Naive thymus-derived CD8-positive, alpha-beta T cell (primary cell): Measurements from ENCODE around the gene VPS26A. TPM values are rescaled to one million over a fixed set of nuclear protein-coding genes. Genes with fewer than 3 reads are reported as not detected.

ENCODE experiments used
- ATAC-seq, 2 donors: fragments of 150-1000 bp; cut with Tn5 transposase in 1 of 2; sonication (Bioruptor Pico), chemical (Tn5 transposase) in 1 of 2; 1 replicate in 1 of 2; 2 replicates in 1 of 2; pipeline ENCODE4 v1.10.0; 2021; ENCODE audit warnings: mild to moderate bottlenecking in 2 of 2, moderate library complexity in 2 of 2
- POLR2A ChIA-PET: fragments of 350-600 bp; sonication (Branson Sonifier 250); formaldehyde crosslinking; loops from one replicate; lab custom pipeline; 2021; ENCODE audit warnings: antibody characterized with exemption; lab: Charles Lee
- DNase-seq, 10 donors: peaks; one replicate each; pipeline versions ENCODE4 v3.0.0 to v3.0.0-alpha.2; 2020 to 2022
- H3K27ac Mint-ChIP-seq, 10 donors: one replicate each; pipeline ENCODE4 v1.8.0; 2020 to 2022; ENCODE audit warnings: mild to moderate bottlenecking in 10 of 10, mixed read lengths in 10 of 10, moderate library complexity in 4 of 10, inconsistent platforms in 1 of 10
- H3K27me3 Mint-ChIP-seq, 5 donors: one replicate each; pipeline ENCODE4 v1.8.0; 2021 to 2022; ENCODE audit warnings: mixed read lengths in 5 of 5
- H3K36me3 Mint-ChIP-seq, 3 donors: one replicate each; pipeline ENCODE4 v1.8.0; 2020 to 2022; ENCODE audit warnings: mixed read lengths in 3 of 3, mild to moderate bottlenecking in 2 of 3, inconsistent platforms in 1 of 3
- H3K4me1 Mint-ChIP-seq, 4 donors: one replicate each; pipeline ENCODE4 v1.8.0; 2021 to 2022; ENCODE audit warnings: mixed read lengths in 4 of 4
- H3K4me3 Mint-ChIP-seq, 10 donors: one replicate each; pipeline ENCODE4 v1.8.0; 2020 to 2022; ENCODE audit warnings: mild to moderate bottlenecking in 10 of 10, mixed read lengths in 10 of 10, moderate library complexity in 6 of 10, inconsistent platforms in 1 of 10
- H3K9me3 Mint-ChIP-seq, 9 donors: one replicate each; pipeline ENCODE4 v1.8.0; 2020 to 2022; ENCODE audit warnings: mixed read lengths in 9 of 9, mild to moderate bottlenecking in 3 of 9, inconsistent platforms in 1 of 9, moderate library complexity in 1 of 9
- polyA plus RNA-seq, 3 donors: library from polyadenylated mRNA; unstranded; fragments of 300-500 nt; fragmentation: Illumina TruSeq; gene quantifications; one replicate each; pipeline ENCODE4 v1.2.3, GENCODE V29; 2021
- total RNA-seq, 8 experiments: library from RNA in 2 of 8; stranded (reverse) in 2 of 8; gene quantifications; one replicate each; pipeline ENCODE4 v1.2.3 and lab custom pipeline; 2021 to 2026

VPS26A gene
- total and polyA plus RNA-seq, 5 experiments from 2014 or later, result 24.1 to 33.4 (median 27.4) TPM

DNA sequence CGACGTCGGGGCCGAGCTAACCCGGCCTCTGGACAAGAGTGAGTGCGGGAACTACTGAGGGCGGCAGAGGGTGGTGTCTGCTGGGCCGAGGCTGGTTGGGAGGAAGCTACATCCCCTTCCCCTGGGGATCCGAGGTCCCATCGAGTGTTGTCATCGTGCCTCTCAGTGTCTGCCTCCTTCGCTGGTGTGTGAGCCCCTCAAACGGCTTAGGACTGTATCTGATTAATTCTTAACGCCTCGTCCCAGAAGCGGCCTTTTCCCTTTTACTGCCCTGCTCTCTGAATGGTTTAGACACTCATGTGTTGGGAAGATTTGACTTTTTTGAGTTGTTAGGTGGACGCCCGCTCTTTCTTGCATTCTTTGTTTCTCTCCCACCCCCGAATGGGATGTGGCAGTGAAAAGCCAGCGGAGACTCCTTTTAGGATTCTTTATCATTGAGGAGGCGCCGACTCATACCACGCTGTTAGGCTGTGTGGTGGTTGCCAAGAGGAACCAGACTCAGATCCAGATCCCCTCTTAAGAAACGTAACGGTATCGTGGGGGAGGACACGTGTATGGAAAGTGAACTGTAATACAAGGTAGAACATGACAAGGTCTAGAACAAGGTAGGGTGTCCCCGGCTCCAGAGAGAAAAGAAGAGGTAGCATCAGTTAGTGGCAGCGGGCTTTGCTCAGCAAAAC lies 56.7 kb downstream of the VPS26A start:
- peak overlapping the region; percentile 99 to 100 (median 100) for H3K27ac Mint-ChIP-seq
- H3K9me3 Mint-ChIP-seq, result no peaks in the 10 kb centered on the region
- POLR2A ChIA-PET, result interaction anchor here (0.6 to 1.5 kb wide), 6 partner anchors 9 to 912 kb away, joined by 3 to 7 read pairs (median 4); partner anchors contain the start of gene DDX21
- DNase-seq, result peak in 7 of 10 donors; percentile 13 to 53 (median 22)
- H3K4me3 Mint-ChIP-seq, result peak overlapping the region; percentile 91 to 99 (median 96)
- H3K36me3 Mint-ChIP-seq, result peaks cover 0 to 31% (median 0%) of the 10 kb centered on the region in 3 donors
- H3K27me3 Mint-ChIP-seq, result no peaks in the 10 kb centered on the region
- H3K4me1 Mint-ChIP-seq, result peaks cover 21 to 58% (median 42%) of the 10 kb centered on the region in 4 donors
- ATAC-seq, result peak in 1 of 2 donors; percentile 35

DNA sequence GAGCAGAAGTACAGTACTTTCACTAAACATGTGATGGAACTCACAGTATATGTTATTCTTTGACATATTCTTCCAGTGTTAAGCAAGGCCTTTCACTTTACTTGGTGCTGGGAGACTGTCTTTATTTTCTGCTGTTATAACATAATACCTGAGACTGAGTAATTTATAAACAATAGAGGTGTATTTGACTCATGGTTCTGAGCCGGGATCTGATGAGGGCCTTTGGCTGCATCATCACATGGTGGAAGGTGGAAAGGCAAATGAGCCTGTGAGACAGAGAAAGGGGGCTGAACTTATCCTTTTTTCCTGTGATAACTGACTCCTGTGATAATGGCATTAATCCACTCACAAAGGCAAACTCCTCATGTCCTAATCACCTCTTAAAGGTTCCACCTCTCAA lies 57.5 kb downstream of the VPS26A start:
- H3K4me1 Mint-ChIP-seq, result peaks cover 21 to 59% (median 42%) of the 10 kb centered on the region in 4 donors
- DNase-seq (no peak), ATAC-seq (no peak)
- peak overlapping the region; percentile 91 to 99 (median 96) for H3K4me3 Mint-ChIP-seq
- H3K36me3 Mint-ChIP-seq, result peaks cover 0 to 39% (median 1%) of the 10 kb centered on the region in 3 donors
- H3K27me3 Mint-ChIP-seq, result no peaks in the 10 kb centered on the region
- no peaks in the 10 kb centered on the region for H3K9me3 Mint-ChIP-seq
- H3K27ac Mint-ChIP-seq, result peak overlapping the region; percentile 99 to 100 (median 100)
- POLR2A ChIA-PET, result interaction anchor here (0.7 kb wide), 1 partner anchor 11 kb away, joined by 3 read pairs; no protein-coding TSS in a partner anchor

DNA sequence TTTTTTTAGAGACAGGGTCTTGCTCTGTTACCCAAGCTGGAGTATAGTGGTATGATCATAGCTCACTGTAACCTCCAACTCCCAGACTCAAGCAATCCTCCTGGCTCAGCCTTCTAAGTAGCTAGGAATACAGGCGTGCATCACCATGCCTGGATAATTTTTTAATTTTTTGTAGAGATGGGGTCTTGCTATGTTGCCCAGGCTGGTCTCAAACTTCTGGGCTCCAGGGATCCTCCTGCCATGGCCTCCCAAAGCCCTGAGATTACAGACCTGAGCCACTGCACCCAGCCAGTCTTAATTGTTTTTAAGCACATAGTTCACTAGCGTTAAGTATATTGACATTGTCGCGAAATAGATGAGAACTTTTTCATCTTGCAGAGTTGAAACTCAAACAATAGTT lies 58.0 kb downstream of the VPS26A start:
- ATAC-seq (no peak), DNase-seq (no peak)
- H3K27me3 Mint-ChIP-seq, result no peaks in the 10 kb centered on the region
- peak overlapping the region in 5 of 10 donors; percentile 50 to 100 (median 61) for H3K27ac Mint-ChIP-seq
- H3K4me1 Mint-ChIP-seq, result peaks cover 21 to 59% (median 42%) of the 10 kb centered on the region in 4 donors
- peak overlapping the region in 1 of 10 donors; percentile 27 for H3K4me3 Mint-ChIP-seq
- H3K36me3 Mint-ChIP-seq, result peaks cover 0 to 44% (median 1%) of the 10 kb centered on the region in 3 donors
- H3K9me3 Mint-ChIP-seq, result no peaks in the 10 kb centered on the region
- POLR2A ChIA-PET, result interaction anchor here (0.7 kb wide), 1 partner anchor 10 kb away, joined by 3 read pairs; no protein-coding TSS in a partner anchor

DNA sequence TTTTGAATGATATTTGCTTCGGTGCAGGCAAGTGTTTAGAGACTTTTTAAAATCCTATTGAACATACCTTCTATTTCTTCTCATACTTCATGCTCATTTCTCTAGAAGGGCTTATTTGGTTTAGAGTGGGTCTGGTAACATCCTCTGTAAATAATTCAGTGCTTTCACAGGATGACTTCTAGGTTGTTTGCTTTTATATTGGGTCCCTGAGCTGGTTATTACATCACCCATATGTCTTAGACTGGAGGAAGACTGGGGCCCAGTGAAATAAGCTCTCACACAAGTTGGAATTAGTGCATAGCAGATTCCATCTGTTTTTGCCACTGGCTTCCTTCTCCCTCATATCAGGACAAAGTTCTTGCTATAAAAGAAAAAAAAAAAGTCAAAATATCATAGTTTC lies 62.5 kb downstream of the VPS26A start:
- H3K27me3 Mint-ChIP-seq, result no peaks in the 10 kb centered on the region
- peak overlapping the region in 2 of 10 donors; percentile 21 to 33 for H3K27ac Mint-ChIP-seq
- no peak overlapping the region for H3K4me3 Mint-ChIP-seq
- no peak for ATAC-seq
- H3K4me1 Mint-ChIP-seq, result peaks cover 8 to 32% (median 17%) of the 10 kb centered on the region in 4 donors
- no peak for DNase-seq
- H3K36me3 Mint-ChIP-seq, result peaks cover 0 to 81% (median 6%) of the 10 kb centered on the region in 3 donors
- no peaks in the 10 kb centered on the region for H3K9me3 Mint-ChIP-seq
- POLR2A ChIA-PET, result interaction anchor here (0.7 kb wide), 1 partner anchor 206 kb away, joined by 4 read pairs; no protein-coding TSS in a partner anchor

DNA sequence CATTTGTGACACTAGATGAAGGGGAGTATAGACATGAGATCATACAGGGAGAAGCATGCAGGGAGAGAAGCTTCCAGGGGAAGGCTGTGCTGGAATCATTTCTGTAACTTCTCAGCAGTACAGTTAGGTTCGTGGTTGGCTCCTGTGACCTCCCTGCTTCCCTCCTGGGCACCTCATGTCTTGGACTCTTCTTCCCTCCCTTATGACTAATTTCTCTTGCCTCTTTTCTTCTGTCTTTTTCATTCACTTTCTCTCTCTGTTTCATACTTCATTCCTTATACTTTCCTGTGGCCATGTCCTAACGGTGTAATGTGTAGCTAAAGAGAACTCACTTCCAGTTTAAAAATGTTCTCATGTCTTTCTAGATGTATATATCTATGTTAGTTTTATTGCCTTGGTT lies 77.1 kb downstream of the VPS26A start:
- peaks cover 0 to 17% (median 0%) of the 10 kb centered on the region in 4 donors for H3K4me1 Mint-ChIP-seq
- ATAC-seq (no peak), DNase-seq (no peak)
- H3K36me3 Mint-ChIP-seq, result peaks cover 0 to 77% (median 19%) of the 10 kb centered on the region in 3 donors
- no peak overlapping the region for H3K4me3 Mint-ChIP-seq
- POLR2A ChIA-PET, result interaction anchor here (0.7 kb wide), 2 partner anchors 24 to 306 kb away, joined by 4 to 5 read pairs; no protein-coding TSS in a partner anchor
- no peaks in the 10 kb centered on the region for H3K9me3 Mint-ChIP-seq
- H3K27ac Mint-ChIP-seq, result peak overlapping the region in 5 of 10 donors; percentile 1 to 78 (median 23)
- no peaks in the 10 kb centered on the region for H3K27me3 Mint-ChIP-seq

DNA sequence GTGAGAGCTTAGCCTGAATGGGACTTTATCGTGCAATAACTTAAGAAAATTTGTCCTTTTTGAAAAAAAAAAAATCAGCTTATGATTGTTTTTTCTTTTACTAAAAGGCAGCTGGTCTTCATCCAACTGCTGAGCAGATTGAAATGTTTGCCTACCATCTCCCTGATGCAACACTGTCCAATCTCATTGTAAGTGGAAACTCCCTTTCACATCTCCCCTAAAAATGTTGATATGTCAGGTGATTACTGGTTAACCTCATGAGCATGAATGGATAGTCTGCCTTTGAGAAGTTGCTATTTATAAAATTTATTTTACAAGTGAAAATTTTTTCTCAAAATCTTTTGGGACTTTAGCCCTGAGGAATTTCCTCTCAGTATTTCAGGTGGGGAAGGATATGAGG lies 78.4 kb downstream of the VPS26A start:
- Mint-ChIP-seq H3K4me1 (peaks cover 0 to 24% (median 2%) of the 10 kb centered on the region in 4 donors), H3K36me3 (peaks cover 0 to 78% (median 26%) of the 10 kb centered on the region in 3 donors), H3K9me3 (no peaks in the 10 kb centered on the region), H3K27me3 (no peaks in the 10 kb centered on the region), H3K4me3 (no peak overlapping the region), H3K27ac (peak overlapping the region in 6 of 10 donors; percentile 11 to 79 (median 57))
- POLR2A ChIA-PET, result no interaction called here
- ATAC-seq, result peak in 1 of 2 donors; percentile 75
- no peak for DNase-seq

DNA sequence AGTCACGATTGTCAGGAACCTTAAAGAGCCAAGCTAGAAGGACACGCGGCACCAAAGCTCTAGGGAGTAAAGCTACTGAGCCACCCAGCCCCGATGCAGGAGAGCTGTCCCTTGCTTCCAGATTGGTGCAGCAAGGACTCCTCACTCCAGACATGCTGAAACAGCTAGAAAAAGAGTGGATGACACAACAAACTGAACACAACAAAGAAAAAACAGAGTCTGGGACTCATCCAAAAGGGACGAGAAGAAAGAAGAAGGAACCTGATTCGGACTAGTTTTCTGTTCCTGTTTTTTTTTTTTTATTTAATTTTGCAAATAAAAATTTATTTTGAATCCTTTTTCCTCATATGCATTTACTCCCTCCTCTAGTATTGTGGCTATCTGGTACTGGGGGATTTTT lies 84.8 kb downstream of the VPS26A start:
- POLR2A ChIA-PET, result no interaction called here
- ATAC-seq (no peak), DNase-seq (no peak)
- H3K27ac Mint-ChIP-seq, result peak overlapping the region in 4 of 10 donors; percentile 17 to 71 (median 30)
- H3K36me3 Mint-ChIP-seq, result peaks cover 0 to 50% (median 25%) of the 10 kb centered on the region in 3 donors
- peaks cover 0 to 20% (median 2%) of the 10 kb centered on the region in 4 donors for H3K4me1 Mint-ChIP-seq
- no peak overlapping the region for H3K4me3 Mint-ChIP-seq
- H3K9me3 Mint-ChIP-seq, result no peaks in the 10 kb centered on the region
- no peaks in the 10 kb centered on the region for H3K27me3 Mint-ChIP-seq

DNA sequence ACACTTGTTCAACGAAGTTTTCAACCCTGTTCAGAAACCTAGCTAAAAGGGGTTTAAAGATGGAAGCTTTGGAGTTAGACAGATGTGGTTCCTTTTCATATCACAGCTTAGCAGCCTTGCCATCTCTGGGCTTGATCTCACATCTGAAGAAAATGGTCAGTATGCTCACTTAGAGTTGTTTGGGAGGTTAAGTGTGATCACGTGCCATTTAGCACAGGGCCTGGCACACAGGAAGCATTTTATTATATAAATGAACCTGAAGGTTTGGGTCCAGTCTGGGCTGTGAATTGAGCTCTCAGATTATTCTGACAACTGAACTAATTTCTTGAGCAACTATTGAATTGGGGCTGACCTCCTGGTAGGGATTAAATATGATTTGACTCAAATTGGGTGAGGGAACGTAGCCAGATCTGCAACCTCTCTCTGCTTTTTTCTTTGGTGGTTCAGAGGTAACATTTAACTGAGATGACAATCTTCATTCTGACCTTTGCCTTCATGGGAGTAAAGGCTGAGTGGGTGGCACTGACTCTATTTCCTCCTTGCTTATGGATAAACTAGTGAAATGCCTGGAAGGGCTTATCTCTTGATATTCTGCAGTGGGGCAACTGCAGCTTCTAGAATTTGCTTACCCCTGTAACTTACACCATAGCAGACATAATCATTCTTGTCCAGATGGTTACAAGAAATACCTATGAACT lies 86.0 kb downstream of the VPS26A start:
- no peak overlapping the region for H3K4me3 Mint-ChIP-seq
- ATAC-seq (no peak), DNase-seq (no peak)
- H3K9me3 Mint-ChIP-seq, result peaks cover 0 to 2% (median 0%) of the 10 kb centered on the region in 9 donors
- H3K4me1 Mint-ChIP-seq, result peaks cover 0 to 19% (median 4%) of the 10 kb centered on the region in 4 donors
- H3K27ac Mint-ChIP-seq, result peak overlapping the region in 5 of 10 donors; percentile 9 to 68 (median 31)
- H3K36me3 Mint-ChIP-seq, result peaks cover 0 to 42% (median 24%) of the 10 kb centered on the region in 3 donors
- peaks cover 0 to 1% (median 0%) of the 10 kb centered on the region in 5 donors for H3K27me3 Mint-ChIP-seq
- POLR2A ChIA-PET, result interaction anchor here (0.6 kb wide), 1 partner anchor 1307 kb away, joined by 3 read pairs; no protein-coding TSS in a partner anchor

DNA sequence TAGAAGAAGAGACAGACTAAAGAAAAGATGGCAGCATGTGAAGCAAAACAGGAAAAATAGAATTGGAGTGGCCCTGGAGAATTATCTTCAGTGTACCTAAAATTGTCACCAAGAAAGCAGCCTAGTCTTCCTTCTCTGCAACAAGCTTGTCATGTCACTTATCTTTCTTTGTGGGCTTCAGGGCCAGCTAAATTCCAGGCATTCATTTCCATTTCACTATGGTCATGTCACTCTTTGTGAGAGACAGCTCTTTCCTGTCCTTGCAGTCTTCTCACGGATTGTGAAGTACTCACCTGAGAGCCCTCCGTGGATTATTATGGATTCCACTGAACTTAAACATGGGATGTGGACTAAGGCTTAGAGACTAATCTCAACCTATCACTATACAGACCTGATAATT lies 87.1 kb downstream of the VPS26A start:
- H3K27me3 Mint-ChIP-seq, result peaks cover 0 to 1% (median 0%) of the 10 kb centered on the region in 5 donors
- POLR2A ChIA-PET, result no interaction called here
- H3K4me3 Mint-ChIP-seq, result no peak overlapping the region
- peaks cover 0 to 34% (median 18%) of the 10 kb centered on the region in 3 donors for H3K36me3 Mint-ChIP-seq
- peaks cover 10 to 21% (median 11%) of the 10 kb centered on the region in 4 donors for H3K4me1 Mint-ChIP-seq
- no peak overlapping the region for H3K27ac Mint-ChIP-seq
- peaks cover 0 to 2% (median 0%) of the 10 kb centered on the region in 9 donors for H3K9me3 Mint-ChIP-seq
- no peak for DNase-seq
- no peak for ATAC-seq

DNA sequence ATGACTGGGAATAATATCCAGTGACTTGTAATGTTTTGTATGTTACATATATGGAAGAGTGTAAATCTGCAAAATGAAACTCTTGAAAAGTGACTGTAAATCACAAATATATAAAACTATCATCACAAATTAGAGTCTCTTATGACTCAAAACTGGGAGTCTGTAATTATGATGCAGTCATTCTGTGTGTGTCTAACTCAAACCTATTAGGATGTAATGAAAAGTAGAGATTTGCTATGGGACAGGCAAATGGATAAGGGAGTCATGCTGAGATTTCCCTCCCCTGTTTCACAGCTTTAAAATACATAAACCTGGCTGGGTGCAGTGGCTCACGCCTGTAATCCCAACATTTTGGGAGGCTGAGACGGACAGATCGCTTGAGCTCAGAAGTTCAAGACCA lies 87.5 kb downstream of the VPS26A start:
- DNase-seq, result no peak
- Mint-ChIP-seq H3K27me3 (peaks cover 0 to 1% (median 0%) of the 10 kb centered on the region in 5 donors), H3K4me3 (no peak overlapping the region), H3K27ac (peak overlapping the region in 2 of 10 donors; percentile 10 to 57), H3K36me3 (peaks cover 0 to 29% (median 14%) of the 10 kb centered on the region in 3 donors), H3K4me1 (peaks cover 8 to 17% (median 10%) of the 10 kb centered on the region in 4 donors), H3K9me3 (peaks cover 0 to 2% (median 0%) of the 10 kb centered on the region in 9 donors)
- POLR2A ChIA-PET, result no interaction called here
- ATAC-seq, result no peak

DNA sequence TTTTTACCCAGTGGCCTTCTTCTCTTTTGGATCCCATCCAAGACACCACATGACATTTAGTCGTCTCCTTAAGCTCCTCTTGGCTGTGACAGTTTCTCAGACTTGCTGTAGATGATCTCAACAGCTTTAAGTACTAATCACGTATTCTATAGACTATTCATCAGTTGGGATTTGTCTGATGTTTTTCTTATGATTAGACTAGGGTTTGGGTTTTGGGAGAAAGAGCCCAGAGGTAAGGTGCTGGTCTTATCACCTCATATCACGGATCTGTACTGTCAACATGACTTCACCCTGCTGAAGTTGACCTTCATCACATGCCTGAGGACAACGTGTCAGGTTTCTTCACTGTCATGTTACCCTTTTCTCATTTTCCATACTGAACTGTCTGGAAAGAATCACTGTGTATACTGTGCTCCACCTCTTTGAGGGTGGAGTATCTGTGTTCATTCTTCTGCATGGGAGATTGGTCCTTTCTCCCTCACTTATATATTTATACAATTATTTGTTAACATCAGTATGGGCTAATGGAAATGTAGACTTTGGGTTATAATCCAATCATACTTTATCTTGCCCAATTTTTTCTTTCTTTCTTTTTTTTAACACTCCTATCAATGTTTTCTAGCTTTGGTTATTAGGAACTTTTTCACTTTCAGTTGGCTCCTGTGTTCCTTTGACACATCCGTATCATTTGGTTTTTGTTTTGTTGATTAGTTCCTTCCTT lies 89.8 kb downstream of the VPS26A start:
- ATAC-seq (no peak), DNase-seq (no peak)
- Mint-ChIP-seq H3K4me1 (peaks cover 8 to 11% (median 9%) of the 10 kb centered on the region in 4 donors), H3K4me3 (no peak overlapping the region), H3K27ac (no peak overlapping the region), H3K9me3 (peaks cover 0 to 2% (median 0%) of the 10 kb centered on the region in 9 donors), H3K27me3 (peaks cover 0 to 1% (median 0%) of the 10 kb centered on the region in 5 donors), H3K36me3 (peaks cover 0 to 7% (median 3%) of the 10 kb centered on the region in 3 donors)
- POLR2A ChIA-PET, result interaction anchor here (0.6 kb wide), 1 partner anchor 185 kb away, joined by 5 read pairs; no protein-coding TSS in a partner anchor
